PFSK-1 (cell line): ENCODE measurements around the gene PPM1H.

Experiments used
- FOXP2 ChIP-seq: optimal IDR thresholded peaks from 2 replicates; pipeline ENCODE3; 2011; ENCODE audit warnings: borderline replicate concordance, control low read depth, inconsistent platforms; ENCODE audit not compliant: insufficient read depth; ENCODE audit errors: extremely low read length, extremely low read depth
- POLR2AphosphoS5 ChIP-seq: IDR thresholded peaks from 2 replicates; pipeline ENCODE4 v1.6.1; 2012; ENCODE audit warnings: low read depth, mild to moderate bottlenecking, control low read depth, low read length, moderate library complexity
- REST ChIP-seq, 2 experiments: IDR thresholded peaks; 2 replicates each; pipeline versions ENCODE4 v1.6.1 to v1.8.0; 2011 to 2012; ENCODE audit warnings: low read depth in 2 of 2, low read length in 2 of 2, control low read depth in 1 of 2, inconsistent platforms in 1 of 2, mild to moderate bottlenecking in 1 of 2, moderate library complexity in 1 of 2; ENCODE audit not compliant: insufficient read depth in 1 of 2
- SIN3A ChIP-seq: IDR thresholded peaks from 2 replicates; pipeline ENCODE4 v1.6.1; 2012; ENCODE audit warnings: mild to moderate bottlenecking, low read length, moderate library complexity, borderline replicate concordance; ENCODE audit not compliant: insufficient read depth
- TAF1 ChIP-seq: IDR thresholded peaks from 2 replicates; pipeline ENCODE4 v1.6.1; 2012; ENCODE audit warnings: low read length, control low read depth, borderline replicate concordance; ENCODE audit not compliant: insufficient read depth

Gene PPM1H

GRCh38 chr12:62660756-62661155 lies 274.2 kb downstream of the PPM1H start:
- TF ChIP-seq SIN3A: no peak
- TF ChIP-seq TAF1: no peak
- TF ChIP-seq FOXP2: no peak
- no peak for TF ChIP-seq REST (IDR thresholded peaks at IDR 0.05; ENCODE audit: insufficient read depth in 1 of 2, low read depth in 2 of 2, low read length in 2 of 2)
- no peak for TF ChIP-seq POLR2AphosphoS5

- no peak for TF ChIP-seq REST (IDR thresholded peaks at IDR 0.05; ENCODE audit: insufficient read depth in 1 of 2, low read depth in 2 of 2, low read length in 2 of 2)
- TF ChIP-seq FOXP2: no peak
- TF ChIP-seq TAF1: no peak
- TF ChIP-seq POLR2AphosphoS5: no peak
- TF ChIP-seq SIN3A: no peak
Observed at GRCh38 chr12:62659453-62660295, 275.3 kb downstream of the PPM1H start.

GRCh38 chr12:62658910-62659309 lies 276.0 kb downstream of the PPM1H start:
- no peak for TF ChIP-seq REST (IDR thresholded peaks at IDR 0.05; ENCODE audit: insufficient read depth in 1 of 2, low read depth in 2 of 2, low read length in 2 of 2)

GRCh38 chr12:62657363-62657632 lies 277.7 kb downstream of the PPM1H start:
- no peak for TF ChIP-seq TAF1
- no peak for TF ChIP-seq SIN3A
- no peak for TF ChIP-seq FOXP2
- no peak for TF ChIP-seq POLR2AphosphoS5
- no peak for TF ChIP-seq REST (IDR thresholded peaks at IDR 0.05; ENCODE audit: insufficient read depth in 1 of 2, low read depth in 2 of 2, low read length in 2 of 2)
